ENCODE measurements around the gene GSTO1.

GSTO1 gene

GRCh38 chr10:104256335-104256961 is 1.8 kb downstream of the GSTO1 start:
- DNase-seq (ENCODE audit: extremely low read depth, insufficient read length), result no peak
- Histone ChIP-seq H3K4me3 (replicated peaks; ENCODE audit: low read depth, low read length) (peak overlapping the region; percentile 92), H3K27me3 (replicated peaks; ENCODE audit: control insufficient read depth, insufficient read depth, low read length) (no peaks in the 10 kb centered on the region), H3K36me3 (ENCODE audit: control insufficient read depth, insufficient read depth, low read length) (peaks cover 7% of the 10 kb centered on the region)
- TF ChIP-seq CTCF (IDR thresholded peaks at IDR 0.05; ENCODE audit: insufficient read depth, low read length, poor library complexity, severe bottlenecking), result no peak

DNA sequence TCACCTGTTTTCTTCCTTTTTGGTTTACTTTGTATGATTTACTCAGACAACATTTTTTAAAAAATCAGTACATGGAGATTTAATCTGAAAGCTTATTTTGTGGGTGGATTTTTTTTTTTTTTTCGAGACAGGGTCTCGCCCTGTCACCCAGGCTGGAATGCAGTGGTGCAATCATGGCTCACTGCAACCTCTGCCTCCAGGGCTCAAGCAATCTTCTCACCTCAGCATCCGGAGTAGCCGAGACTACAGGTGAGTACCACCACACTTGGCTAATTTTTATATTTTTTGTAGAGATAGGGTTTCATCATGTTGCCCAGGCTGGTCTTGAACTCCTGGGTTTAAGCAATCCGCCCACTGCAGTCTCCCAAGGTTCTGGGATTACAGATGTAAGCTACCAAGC is 2.5 kb downstream of the GSTO1 start:
- no peak for DNase-seq (ENCODE audit: extremely low read depth, insufficient read length)
- H3K36me3 ChIP-seq (ENCODE audit: control insufficient read depth, insufficient read depth, low read length), result peaks cover 14% of the 10 kb centered on the region
- no peak for TF ChIP-seq CTCF (IDR thresholded peaks at IDR 0.05; ENCODE audit: insufficient read depth, low read length, poor library complexity, severe bottlenecking)
- H3K27me3 ChIP-seq (replicated peaks; ENCODE audit: control insufficient read depth, insufficient read depth, low read length), result no peaks in the 10 kb centered on the region
- H3K4me3 ChIP-seq (replicated peaks; ENCODE audit: low read depth, low read length), result no peak overlapping the region

- Histone ChIP-seq H3K4me3 (replicated peaks; ENCODE audit: low read depth, low read length) (no peak overlapping the region), H3K36me3 (ENCODE audit: control insufficient read depth, insufficient read depth, low read length) (peaks cover 14% of the 10 kb centered on the region), H3K27me3 (replicated peaks; ENCODE audit: control insufficient read depth, insufficient read depth, low read length) (no peaks in the 10 kb centered on the region)
- no peak for TF ChIP-seq CTCF (IDR thresholded peaks at IDR 0.05; ENCODE audit: insufficient read depth, low read length, poor library complexity, severe bottlenecking)
- no peak for DNase-seq (ENCODE audit: extremely low read depth, insufficient read length)
Observed at GRCh38 chr10:104258209-104258608, 3.5 kb downstream of the GSTO1 start.

GRCh38 chr10:104259456-104259855 is 4.8 kb downstream of the GSTO1 start:
- no peak for TF ChIP-seq CTCF (IDR thresholded peaks at IDR 0.05; ENCODE audit: insufficient read depth, low read length, poor library complexity, severe bottlenecking)
- Histone ChIP-seq H3K27me3 (replicated peaks; ENCODE audit: control insufficient read depth, insufficient read depth, low read length) (no peaks in the 10 kb centered on the region), H3K36me3 (ENCODE audit: control insufficient read depth, insufficient read depth, low read length) (peaks cover 14% of the 10 kb centered on the region), H3K4me3 (replicated peaks; ENCODE audit: low read depth, low read length) (no peak overlapping the region)
- DNase-seq (ENCODE audit: extremely low read depth, insufficient read length), result no peak

- Histone ChIP-seq H3K4me3 (replicated peaks; ENCODE audit: low read depth, low read length) (no peak overlapping the region), H3K36me3 (ENCODE audit: control insufficient read depth, insufficient read depth, low read length) (peaks cover 14% of the 10 kb centered on the region)
- DNase-seq (ENCODE audit: extremely low read depth, insufficient read length), result no peak
Observed at GRCh38 chr10:104259999-104260774, 5.5 kb downstream of the GSTO1 start.

More at GRCh38 chr10:104259999-104260774, 5.5 kb downstream of the GSTO1 start:
- TF ChIP-seq CTCF (IDR thresholded peaks at IDR 0.05; ENCODE audit: insufficient read depth, low read length, poor library complexity, severe bottlenecking), result no peak
- H3K27me3 ChIP-seq (replicated peaks; ENCODE audit: control insufficient read depth, insufficient read depth, low read length), result no peaks in the 10 kb centered on the region
